HCT116 (cell line): Measurements from ENCODE around the gene SERPINF2. TPM values are rescaled to one million over a fixed set of nuclear protein-coding genes. Genes with fewer than 3 reads are reported as not detected.

ENCODE experiments used
- ATAC-seq: fragments of 200-7000 bp; cut with Tn5 transposase; 2 replicates; pipeline ENCODE4 v1.9.1; 2020; ENCODE audit warnings: mild to moderate bottlenecking, moderate library complexity
- BruUV-seq: library from RNA; stranded (reverse); fragments of 400-500 nt; replicated peaks from 2 replicates; lab custom pipeline; 2021; lab: Mats Ljungman, UMichigan
- CTCF ChIA-PET: fragments of 300-600 bp; sonication (Branson Sonifier 250); formaldehyde crosslinking; loops from one replicate; lab custom pipeline; 2021; ENCODE audit warnings: antibody characterized with exemption; lab: Charles Lee
- POLR2A ChIA-PET: fragments of 300-600, 350-600 bp; sonication (Branson Sonifier 250); formaldehyde crosslinking; loops from one replicate; lab custom pipeline; 2021; ENCODE audit warnings: antibody characterized with exemption; lab: Charles Lee
- RAD21 ChIA-PET, 2 experiments: fragments of 300-600 bp; sonication (Branson Sonifier 250); formaldehyde crosslinking; loops; one replicate each; lab custom pipeline; 2023; ENCODE audit warnings: low total read pairs in 2 of 2; ENCODE audit not compliant: uncharacterized antibody in 2 of 2, unreplicated experiment in 2 of 2, low non-redundant PET in 1 of 2; lab: Charles Lee
- DNase-seq: peaks from one replicate; pipeline ENCODE4 v3.0.0-alpha.2; 2010; ENCODE audit warnings: low read depth, low spot score
- H2AFZ ChIP-seq: fragments of 200-600 bp; shearing (Covaris generic), sonication (generic); 2 replicates; pipeline ENCODE4 v1.6.1; 2017; ENCODE audit warnings: low read depth, mixed run types, mixed read lengths, antibody characterized with exemption, low read length; ENCODE audit not compliant: poor library complexity, severe bottlenecking
- H3K27ac ChIP-seq: 2 replicates; pipeline ENCODE4 v1.5.1; 2012; ENCODE audit warnings: low read depth, low read length
- H3K27me3 ChIP-seq: fragments of 200-600 bp; sonication (generic); 2 replicates; pipeline ENCODE4 v1.6.1; 2016; ENCODE audit warnings: mixed run types, low read length, mixed read lengths; ENCODE audit not compliant: insufficient read depth
- H3K36me3 ChIP-seq, 2 experiments: fragments of 200-500 bp in 1 of 2; fragments of 200-600 bp in 1 of 2; sonication (Bioruptor generic) in 1 of 2; sonication (generic) in 1 of 2; 2 replicates each; pipeline versions ENCODE4 v1.5.1 to v1.6.1; 2014 to 2016; ENCODE audit warnings: low read length in 2 of 2, inconsistent platforms in 1 of 2, mixed read lengths in 1 of 2, mixed run types in 1 of 2; ENCODE audit not compliant: insufficient read depth in 2 of 2, control insufficient read depth in 1 of 2
- H3K4me1 ChIP-seq, 2 experiments: fragments of 200-600 bp in 1 of 2; sonication (generic) in 1 of 2; 2 replicates each; pipeline versions ENCODE4 v1.5.1 to v1.6.1; 2012 to 2017; ENCODE audit warnings: low read length in 2 of 2, inconsistent platforms in 1 of 2, mild to moderate bottlenecking in 1 of 2, mixed read lengths in 1 of 2, mixed run types in 1 of 2, moderate library complexity in 1 of 2; ENCODE audit not compliant: insufficient read depth in 2 of 2, control insufficient read depth in 1 of 2
- H3K4me2 ChIP-seq: fragments of 200-600 bp; sonication (generic); 2 replicates; pipeline ENCODE4 v1.6.1; 2017; ENCODE audit warnings: mixed run types, low read length, mixed read lengths
- H3K4me3 ChIP-seq, 2 experiments: fragments of 200-600 bp in 1 of 2; sonication (generic) in 1 of 2; replicated peaks in 1 of 2; 2 replicates each; pipeline ENCODE4 v1.5.1; 2011 to 2016; ENCODE audit warnings: low read length in 2 of 2, control low read depth in 1 of 2, low read depth in 1 of 2, mild to moderate bottlenecking in 1 of 2, mixed read lengths in 1 of 2, mixed run types in 1 of 2
- H3K79me2 ChIP-seq: fragments of 200-600 bp; sonication (generic); 2 replicates; pipeline ENCODE4 v1.6.1; 2017; ENCODE audit warnings: mild to moderate bottlenecking, mixed run types, low read length, moderate library complexity, mixed read lengths; ENCODE audit not compliant: insufficient read depth
- H3K9ac ChIP-seq: fragments of 200-600 bp; sonication (generic); 2 replicates; pipeline ENCODE4 v1.6.1; 2016; ENCODE audit warnings: low read length, mixed read lengths
- H3K9me2 ChIP-seq: fragments of 200-600 bp; sonication (generic), shearing (Covaris generic); 2 replicates; pipeline ENCODE4 v1.6.1; 2017; ENCODE audit warnings: mixed run types, mild to moderate bottlenecking, moderate library complexity; ENCODE audit not compliant: insufficient read depth
- H3K9me3 ChIP-seq, 2 experiments: fragments of 200-500 bp in 1 of 2; fragments of 200-600 bp in 1 of 2; sonication (Bioruptor generic) in 1 of 2; sonication (generic) in 1 of 2; 2 replicates each; pipeline ENCODE4 v1.6.1; 2014 to 2017; ENCODE audit warnings: low read length in 2 of 2, mixed read lengths in 2 of 2, inconsistent platforms in 1 of 2, low read depth in 1 of 2, mild to moderate bottlenecking in 1 of 2, mixed run types in 1 of 2, moderate library complexity in 1 of 2; ENCODE audit not compliant: control insufficient read depth in 1 of 2, insufficient read depth in 1 of 2
- H4K20me1 ChIP-seq: fragments of 200-600 bp; sonication (generic), shearing (Covaris generic); 2 replicates; pipeline ENCODE4 v1.6.1; 2017; ENCODE audit warnings: mixed run types, mild to moderate bottlenecking, moderate library complexity; ENCODE audit not compliant: insufficient read depth
- CEBPB ChIP-seq: IDR thresholded peaks from 2 replicates; pipeline ENCODE4 v1.6.1; 2012; ENCODE audit warnings: low read depth
- intact Hi-C: fragments of 100-400 bp; cut with micrococcal nuclease; formaldehyde crosslinking; loops from 2 replicates; pipeline ENCODE4 v1.10.0; 2022
- total RNA-seq: library from RNA; stranded (reverse); gene quantifications from one replicate; pipeline ENCODE4 v1.2.1, GENCODE V29; 2021; ENCODE audit not compliant: unreplicated experiment
- TF ChIP-seq, protein P1 (sequence below): IDR thresholded peaks from 2 replicates; pipeline ENCODE4 v1.6.1; 2012; ENCODE audit warnings: low read depth

The SERPINF2 gene
- total RNA-seq, 1 experiment from 2014 or later: 2.5 TPM

DNA sequence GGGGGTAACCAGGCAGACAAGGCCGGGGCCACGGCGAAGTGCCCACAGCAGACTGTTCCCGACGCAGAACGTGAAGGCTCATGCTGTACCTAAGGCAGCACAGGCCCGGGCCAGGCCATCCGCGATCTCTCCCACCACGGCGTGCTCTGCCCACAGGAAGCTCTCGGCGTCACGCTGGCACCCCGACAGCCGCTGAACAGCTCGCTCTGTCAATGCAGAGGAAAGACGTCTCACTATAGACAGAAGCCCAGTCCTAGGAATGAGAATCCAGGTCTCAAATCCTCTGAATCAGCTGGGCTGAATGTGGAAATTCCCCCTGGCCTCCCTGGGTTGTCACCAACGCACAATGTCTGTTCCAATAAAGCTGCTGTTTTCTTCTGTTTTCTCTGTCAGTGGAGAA is 40.6 kb downstream of the SERPINF2 start:
- H3K4me3 ChIP-seq: no peak overlapping the region
- H4K20me1 ChIP-seq: no peaks in the 10 kb centered on the region
- H3K9me3 ChIP-seq: no peaks in the 10 kb centered on the region
- peaks cover 16 to 39% of the 10 kb centered on the region in 2 experiments for H3K36me3 ChIP-seq
- no peak for TF ChIP-seq CEBPB
- TF ChIP-seq, protein P1, sequence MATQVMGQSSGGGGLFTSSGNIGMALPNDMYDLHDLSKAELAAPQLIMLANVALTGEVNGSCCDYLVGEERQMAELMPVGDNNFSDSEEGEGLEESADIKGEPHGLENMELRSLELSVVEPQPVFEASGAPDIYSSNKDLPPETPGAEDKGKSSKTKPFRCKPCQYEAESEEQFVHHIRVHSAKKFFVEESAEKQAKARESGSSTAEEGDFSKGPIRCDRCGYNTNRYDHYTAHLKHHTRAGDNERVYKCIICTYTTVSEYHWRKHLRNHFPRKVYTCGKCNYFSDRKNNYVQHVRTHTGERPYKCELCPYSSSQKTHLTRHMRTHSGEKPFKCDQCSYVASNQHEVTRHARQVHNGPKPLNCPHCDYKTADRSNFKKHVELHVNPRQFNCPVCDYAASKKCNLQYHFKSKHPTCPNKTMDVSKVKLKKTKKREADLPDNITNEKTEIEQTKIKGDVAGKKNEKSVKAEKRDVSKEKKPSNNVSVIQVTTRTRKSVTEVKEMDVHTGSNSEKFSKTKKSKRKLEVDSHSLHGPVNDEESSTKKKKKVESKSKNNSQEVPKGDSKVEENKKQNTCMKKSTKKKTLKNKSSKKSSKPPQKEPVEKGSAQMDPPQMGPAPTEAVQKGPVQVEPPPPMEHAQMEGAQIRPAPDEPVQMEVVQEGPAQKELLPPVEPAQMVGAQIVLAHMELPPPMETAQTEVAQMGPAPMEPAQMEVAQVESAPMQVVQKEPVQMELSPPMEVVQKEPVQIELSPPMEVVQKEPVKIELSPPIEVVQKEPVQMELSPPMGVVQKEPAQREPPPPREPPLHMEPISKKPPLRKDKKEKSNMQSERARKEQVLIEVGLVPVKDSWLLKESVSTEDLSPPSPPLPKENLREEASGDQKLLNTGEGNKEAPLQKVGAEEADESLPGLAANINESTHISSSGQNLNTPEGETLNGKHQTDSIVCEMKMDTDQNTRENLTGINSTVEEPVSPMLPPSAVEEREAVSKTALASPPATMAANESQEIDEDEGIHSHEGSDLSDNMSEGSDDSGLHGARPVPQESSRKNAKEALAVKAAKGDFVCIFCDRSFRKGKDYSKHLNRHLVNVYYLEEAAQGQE: no peak
- no peak overlapping the region for H3K9ac ChIP-seq
- no peaks in the 10 kb centered on the region for H3K9me2 ChIP-seq
- intact Hi-C loops: no loop called here
- no peaks in the 10 kb centered on the region; the same call in 1 of the 2 replicates for H3K79me2 ChIP-seq
- peaks cover 10 to 19% of the 10 kb centered on the region in 2 experiments for H3K4me1 ChIP-seq
- no peak overlapping the region for H3K4me2 ChIP-seq
- no peak overlapping the region for H2AFZ ChIP-seq
- POLR2A ChIA-PET: interaction anchor here (0.7 to 1.8 kb wide), 3 partner anchors 31 to 70 kb away, joined by 3 to 5 read pairs (median 3); no protein-coding TSS in a partner anchor
- CTCF ChIA-PET: interaction anchor here (1.0 to 1.8 kb wide), 7 partner anchors 10 to 209 kb away, joined by 3 to 39 read pairs (median 10); no protein-coding TSS in a partner anchor
- H3K27ac ChIP-seq: no peak overlapping the region
- H3K27me3 ChIP-seq: no peaks in the 10 kb centered on the region
- no TSS peak for BruUV-seq
- ATAC-seq: no peak
- no peak for DNase-seq
- RAD21 ChIA-PET: interaction anchor here (0.7 to 1.6 kb wide), 5 partner anchors 62 to 70 kb away, joined by 3 to 9 read pairs (median 3); no protein-coding TSS in a partner anchor
